ENCODE data around the gene GDF2.

The GDF2 gene

DNA sequence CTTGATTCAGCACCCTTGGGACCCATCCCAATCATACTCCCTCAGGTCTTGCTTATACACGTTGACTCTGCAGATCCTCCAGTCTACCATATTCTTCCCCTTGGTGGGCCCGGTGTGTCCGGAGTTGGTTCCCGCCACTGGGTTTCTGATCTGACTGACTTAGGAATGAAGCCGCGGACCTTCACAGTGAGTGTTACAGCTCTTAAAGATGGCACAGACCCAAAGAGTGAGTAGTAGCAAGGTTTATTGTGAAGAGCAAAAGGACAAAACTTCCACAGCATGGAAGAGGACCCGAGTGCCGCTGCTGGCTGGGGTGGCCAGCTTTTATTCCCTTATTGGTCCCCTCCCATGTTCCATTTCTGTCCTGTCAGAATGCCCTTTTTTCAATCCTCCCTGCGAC, 28.2 kb upstream of the GDF2 start:
- FAIRE-seq, result no peak

- no peak for FAIRE-seq
Observed at GRCh38 chr10:47294501-47294900, 27.8 kb upstream of the GDF2 start.

DNA sequence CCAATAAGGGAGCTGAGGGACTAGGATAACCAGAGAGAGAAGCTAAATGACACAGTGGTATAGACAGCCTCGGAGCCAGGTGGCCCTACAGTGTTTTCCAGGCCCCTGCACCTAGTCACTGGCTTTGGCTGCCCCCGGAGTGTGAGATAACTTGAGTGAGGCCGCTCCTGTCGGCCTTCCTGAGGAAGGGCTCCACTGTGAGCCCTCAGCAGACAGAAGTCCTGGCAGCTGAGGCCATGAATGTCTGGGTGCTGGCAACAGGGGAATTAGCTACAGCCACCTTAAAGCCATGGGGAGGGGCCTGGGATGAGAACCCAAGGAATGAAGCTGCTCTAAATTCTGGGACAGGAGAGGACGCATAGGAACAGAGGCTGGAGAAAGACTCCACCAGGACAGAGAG, 26.8 kb upstream of the GDF2 start:
- no peak for FAIRE-seq

DNA sequence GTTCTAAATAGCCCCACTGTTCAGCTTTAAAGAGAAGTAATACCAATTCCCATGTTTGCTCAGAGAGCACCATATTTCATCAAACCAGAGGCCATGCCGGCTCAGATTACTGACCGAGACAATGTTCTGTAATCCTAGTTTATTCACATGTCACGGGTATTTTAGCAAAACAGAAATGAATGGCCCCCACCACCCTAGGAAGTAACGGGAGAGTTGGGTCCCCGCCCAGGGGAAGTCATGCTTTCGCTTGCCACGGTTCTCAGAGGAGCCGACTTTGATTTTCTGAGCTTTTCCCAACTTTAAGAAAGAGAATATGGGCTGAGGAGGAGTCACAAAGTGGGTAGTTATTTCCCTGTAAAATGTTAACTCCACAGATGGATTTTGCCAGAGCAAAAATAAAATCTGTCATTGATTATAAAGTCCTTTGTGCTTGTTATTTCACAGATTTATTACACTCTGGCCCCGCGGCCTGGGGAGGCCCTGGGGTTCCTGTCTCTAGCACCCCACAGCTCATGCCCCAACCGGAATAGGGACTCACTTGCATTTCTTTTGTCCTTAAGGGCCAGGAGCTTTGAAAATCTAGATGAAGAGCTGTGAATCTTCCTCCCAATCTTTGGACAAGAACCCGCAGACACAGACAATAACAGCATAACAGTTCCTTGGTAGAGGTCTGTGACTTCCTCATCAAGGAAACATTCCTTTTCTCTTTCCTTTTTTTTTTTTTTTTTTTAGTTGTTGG, 25.9 kb upstream of the GDF2 start:
- no peak for FAIRE-seq

- FAIRE-seq, result no peak
Observed at GRCh38 chr10:47296941-47297340, 25.3 kb upstream of the GDF2 start.

DNA sequence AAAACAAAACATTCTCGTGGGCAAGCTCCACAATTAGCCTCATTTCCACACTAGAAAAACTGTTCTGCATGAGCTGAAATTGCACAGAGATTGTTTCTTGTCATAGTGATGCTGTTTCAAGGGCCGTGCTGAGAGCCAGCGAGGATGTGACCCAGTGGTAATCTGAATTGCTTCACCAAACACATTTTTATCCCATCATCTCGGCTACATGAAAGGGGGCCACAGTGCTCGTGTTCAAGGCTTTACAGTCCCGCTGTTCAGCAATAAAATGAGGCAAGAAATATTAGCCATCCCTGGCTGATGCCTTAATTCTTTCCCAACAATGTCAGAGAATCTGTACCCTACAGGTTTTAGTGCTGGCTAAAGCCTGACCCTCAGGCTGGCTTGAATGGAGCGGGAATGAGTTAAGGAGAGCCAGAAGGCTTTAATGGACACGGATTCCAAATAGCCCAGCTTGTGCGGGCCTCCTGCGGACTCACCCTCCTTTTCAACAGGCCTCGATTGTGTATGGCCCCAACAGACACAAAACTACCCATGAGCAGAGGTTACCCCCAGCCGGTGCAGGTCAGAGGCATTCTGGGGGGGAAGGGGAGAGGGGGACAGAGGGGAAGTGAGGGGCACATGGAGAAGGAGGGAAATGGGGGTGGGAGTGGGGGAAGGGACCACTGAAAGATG, 24.3 kb upstream of the GDF2 start:
- FAIRE-seq, result no peak

DNA sequence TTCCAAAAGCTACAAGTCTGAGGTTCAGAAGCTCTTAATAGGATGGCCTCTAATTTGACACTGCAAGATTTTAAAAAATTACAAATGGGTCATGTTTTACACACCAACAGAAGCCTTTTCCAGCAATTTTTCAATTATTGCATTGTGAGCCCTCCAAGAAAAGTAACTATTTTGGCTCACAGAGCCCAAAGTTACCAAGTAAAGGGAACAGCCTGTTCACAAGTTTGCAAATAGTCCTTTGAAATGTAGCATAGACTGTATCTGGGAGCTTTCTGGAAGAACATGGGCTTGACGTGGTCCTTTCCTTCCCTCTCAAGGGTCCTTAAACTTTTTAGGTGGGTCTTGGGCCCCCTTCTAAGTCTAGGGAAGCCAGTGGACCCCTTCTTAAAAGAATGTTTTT, 23.5 kb upstream of the GDF2 start:
- no peak for FAIRE-seq

DNA sequence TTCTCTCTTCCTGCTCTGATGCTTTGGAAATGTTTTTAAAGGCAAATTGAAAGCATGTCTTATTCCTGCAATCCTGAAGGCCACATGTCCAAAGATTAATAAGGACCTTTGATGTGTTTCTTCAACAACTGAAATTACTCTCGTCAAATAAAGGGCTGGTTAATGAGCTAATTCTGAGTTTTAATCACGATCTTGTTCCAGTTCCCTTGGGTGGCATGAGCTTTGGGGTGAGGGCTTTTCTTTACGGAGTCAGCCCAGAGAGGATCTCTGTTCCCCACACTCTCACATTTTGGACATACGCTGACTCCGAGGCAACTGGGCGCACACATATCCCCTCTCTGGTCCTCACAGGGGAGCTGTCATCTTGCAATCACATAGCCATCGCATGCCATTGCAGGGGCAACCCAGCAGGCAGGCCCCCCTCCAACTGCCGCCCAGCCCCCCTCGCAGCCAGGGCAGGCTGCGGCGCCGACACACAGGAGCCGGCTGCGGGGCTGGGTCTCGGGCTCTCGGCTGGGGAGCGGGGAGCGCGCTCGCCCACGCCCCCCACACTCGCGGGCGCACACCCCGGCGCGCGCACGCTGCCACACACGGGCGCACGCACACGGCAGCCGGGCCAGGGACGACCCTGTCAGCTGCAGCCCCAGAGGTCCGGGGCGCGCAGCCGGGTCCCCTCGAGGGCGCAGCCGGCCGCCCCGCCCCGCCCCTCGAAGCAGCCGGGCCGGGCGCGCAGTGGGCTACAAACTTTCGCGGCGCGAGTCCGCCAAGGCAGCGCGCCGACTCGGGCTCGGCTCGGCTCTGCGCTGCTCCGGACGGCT, 22.4 kb upstream of the GDF2 start, which contains the start of gene GDF10:
Gene GDF10 (plus strand): TSS at position 587 of the 818 bp plus-strand sequence. CDS start 455 bp downstream, outside the sequence.
- no peak for FAIRE-seq

GRCh38 chr10:47300429-47300931, 21.8 kb upstream of the GDF2 start:
- no peak for FAIRE-seq

GRCh38 chr10:47301833-47302232, 20.4 kb upstream of the GDF2 start:
- no peak for FAIRE-seq

DNA sequence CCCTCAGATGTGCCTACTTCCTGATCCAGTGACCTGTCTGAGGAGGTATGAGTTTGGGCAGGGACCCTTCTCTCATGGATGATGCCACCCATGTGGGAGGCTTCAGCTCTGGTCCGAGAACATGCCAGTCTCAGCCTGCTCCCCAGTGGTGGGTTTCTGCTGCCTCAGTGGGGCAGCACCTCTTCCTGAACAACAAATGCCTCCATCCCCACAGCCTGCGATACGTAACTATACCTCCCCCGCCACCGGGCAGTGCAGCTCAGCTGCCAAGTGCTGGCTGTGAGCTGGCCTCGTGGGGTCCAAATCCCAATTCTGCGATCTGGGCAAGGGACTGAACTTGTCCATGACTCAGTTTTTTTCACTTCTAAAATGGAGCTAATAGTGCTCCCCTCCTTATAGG, 19.1 kb upstream of the GDF2 start:
- no peak for FAIRE-seq

- FAIRE-seq, result no peak
Observed at GRCh38 chr10:47303866-47304265, 18.4 kb upstream of the GDF2 start.

GRCh38 chr10:47305566-47305965, 16.7 kb upstream of the GDF2 start:
- FAIRE-seq, result no peak

GRCh38 chr10:47306387-47307210, 15.7 kb upstream of the GDF2 start:
- FAIRE-seq, result no peak

DNA sequence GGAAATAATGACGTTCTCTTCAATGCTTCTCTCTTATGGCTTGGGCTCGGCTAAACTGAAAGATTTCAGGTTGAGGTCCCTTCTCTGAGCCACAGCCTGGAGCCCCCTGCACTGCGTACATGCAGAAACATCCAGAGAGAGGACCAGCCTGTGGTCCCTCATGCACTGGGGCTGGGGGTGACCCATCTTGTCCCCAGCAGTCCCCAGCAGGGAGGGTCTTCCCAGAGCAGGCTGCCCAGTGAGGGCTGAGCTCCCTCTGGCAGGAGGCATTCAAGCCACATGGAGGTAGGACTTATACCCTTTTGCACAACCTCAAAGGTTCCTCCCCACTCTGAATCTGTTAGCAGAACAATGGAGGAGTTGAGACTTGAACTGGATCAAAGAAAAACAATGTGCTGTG, 14.9 kb upstream of the GDF2 start:
- FAIRE-seq, result no peak

- FAIRE-seq, result no peak
Observed at GRCh38 chr10:47308775-47309174, 13.5 kb upstream of the GDF2 start.

GRCh38 chr10:47309408-47310089, 12.7 kb upstream of the GDF2 start:
- no peak for FAIRE-seq

- no peak for FAIRE-seq
Observed at GRCh38 chr10:47310090-47310505, 12.2 kb upstream of the GDF2 start.

DNA sequence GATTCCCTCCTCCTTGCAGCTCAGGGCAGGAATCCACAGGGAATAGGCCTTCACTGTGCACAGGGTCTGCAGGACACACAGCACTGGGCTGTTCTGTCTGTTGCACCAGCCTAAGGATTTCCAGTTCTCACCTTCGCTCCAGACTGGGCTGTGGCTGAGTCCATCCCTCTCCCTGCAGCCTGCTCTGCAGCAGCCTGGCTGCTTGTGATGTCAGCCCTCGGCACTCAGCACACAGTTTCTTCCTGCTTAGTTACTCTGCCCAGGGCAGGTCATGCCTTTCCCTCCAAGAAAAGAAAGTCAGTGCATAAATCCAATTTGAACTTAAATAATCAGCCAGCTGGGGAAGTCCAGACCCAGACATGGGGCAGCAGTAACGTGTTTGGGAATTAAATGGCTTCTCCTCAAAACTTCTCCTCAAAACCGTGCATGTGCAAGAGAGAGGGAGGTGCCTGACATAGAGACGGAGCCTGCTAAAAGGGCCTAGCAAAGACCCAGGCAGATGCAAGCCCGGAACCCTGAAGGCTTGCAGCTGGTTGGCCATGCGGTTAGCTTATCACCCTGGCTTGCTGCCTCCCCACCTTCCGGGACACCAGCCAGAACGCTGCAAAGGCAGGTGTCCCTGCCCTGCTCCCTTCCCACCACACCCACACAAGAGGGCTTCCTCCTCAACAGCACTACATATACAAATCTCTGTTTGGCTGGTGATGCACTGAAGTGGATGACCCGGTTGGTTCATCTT, 10.9 kb upstream of the GDF2 start:
- FAIRE-seq, result no peak

DNA sequence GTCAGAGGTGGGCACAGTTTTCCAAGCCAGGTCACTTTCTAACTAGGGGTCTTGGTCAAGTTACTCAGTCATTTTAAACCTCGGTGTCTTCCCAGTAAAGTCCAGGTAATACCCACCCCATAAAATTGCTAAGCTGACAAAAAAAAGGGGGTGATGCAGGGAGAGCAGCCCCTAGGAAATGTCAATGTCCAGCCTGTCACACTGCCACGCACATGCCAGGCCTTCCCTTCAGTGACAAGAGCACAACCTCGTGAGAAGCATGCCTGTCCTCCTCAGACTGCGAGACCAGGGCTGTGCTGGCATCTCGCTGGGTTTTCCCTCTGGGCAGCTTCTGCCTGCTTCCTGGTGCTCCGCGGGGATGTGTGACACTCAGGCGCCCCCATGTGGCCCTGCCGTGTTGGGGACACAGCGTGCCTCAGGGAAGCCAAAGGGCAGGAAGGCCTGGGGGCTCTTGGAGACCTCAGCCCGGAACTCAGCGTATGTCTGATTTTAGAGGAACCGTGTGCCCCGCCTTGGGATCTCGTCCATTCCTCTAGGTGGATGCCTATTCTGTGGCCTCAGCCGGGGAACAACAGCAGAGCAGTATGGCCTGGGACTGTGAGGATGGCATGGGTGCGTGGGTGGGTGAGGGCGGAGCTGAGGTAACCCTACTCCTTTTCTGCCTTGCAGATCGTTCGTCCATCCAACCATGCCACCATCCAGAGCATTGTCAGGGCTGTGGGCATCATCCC, 10.2 kb upstream of the GDF2 start:
- no peak for FAIRE-seq

DNA sequence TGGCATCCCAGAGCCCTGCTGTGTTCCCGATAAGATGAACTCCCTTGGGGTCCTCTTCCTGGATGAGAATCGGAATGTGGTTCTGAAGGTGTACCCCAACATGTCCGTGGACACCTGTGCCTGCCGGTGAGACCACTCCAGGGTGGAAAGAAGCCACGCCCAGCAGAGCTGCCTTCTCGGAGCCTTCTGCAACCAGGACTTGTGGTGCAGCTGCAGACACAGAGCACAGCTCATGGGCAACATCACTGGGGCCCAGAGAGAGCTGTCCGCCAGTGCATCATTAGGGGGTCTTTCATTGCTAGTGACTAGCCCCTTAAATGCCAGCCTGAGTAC, 9.6 kb upstream of the GDF2 start:
- no peak for FAIRE-seq
